ENCODE measurements around the gene RAD51B.

The RAD51B gene

DNA sequence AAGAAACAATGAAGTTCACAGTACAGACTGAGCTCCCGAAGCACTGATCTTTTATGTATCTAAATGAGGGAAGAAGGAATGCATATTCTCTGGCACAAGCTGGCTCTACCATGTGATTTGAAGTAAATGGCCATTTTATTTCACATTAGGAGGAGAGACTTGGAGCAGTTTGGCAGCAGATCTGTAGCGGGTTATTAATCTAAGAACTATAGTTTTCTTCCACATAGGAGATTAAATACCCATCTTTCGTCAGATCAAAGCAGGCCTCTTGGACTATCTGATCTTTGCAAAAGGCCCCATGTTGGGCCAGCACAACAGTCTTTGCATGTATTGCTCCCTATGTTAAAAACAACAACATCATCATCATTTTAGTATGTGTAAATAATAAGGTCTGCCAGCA lies 495.5 kb downstream of the RAD51B start:
- no peak for DNase-seq

DNA sequence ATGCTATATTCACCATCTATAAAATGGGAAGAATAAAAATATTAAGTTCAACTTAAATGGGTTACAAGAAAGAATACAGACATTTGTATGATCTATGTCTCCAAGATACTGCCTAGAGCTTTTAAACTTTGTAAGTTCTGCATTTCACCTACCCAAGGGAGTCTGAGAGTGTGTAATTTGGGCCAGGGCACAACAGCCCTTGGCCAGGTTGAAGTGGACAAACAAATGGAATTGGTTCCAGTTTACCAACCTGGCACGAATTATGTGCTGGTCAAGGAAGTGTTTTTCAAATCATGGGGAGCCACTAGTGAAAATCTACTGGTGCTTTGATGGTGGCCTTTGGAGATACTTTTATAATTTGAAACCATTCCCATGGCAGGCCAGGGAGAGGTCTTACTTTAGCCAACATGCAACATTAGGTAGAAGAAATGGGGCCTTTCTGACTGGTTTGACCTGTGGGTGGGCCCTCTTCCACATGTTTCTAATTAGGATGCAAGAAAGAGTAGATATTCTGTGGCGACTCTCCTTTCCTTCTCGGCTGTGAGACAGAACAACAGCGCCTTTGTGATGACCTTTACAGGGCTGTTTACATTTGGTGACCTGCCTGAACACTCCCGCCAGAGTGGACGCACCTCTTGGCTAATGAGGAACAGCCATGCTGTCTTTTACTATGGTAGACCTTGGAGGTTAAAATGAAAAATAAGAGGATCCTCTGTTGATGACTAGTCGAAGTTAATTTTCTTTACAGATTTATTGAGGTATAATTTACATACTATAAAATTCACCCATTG lies 496.7 kb downstream of the RAD51B start:
- no peak for DNase-seq

DNA sequence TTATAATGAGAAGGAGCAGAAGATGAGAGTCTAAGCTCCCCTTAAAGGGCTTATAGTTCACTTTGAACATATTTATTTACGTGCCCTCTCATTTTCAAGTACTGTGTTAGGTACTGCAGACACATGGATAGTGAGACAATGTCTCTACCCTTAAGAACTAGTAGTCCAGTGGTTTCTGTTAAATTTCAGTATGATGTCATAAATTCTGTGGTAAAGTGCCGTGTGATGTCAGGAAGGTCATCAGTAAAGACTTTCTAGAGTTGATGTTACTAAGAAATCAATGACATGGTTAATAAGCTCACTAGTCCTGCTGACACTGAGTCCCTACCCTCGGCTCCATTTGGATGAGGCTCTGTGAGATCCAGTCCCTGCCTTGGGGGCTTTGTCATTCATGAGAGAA lies 497.7 kb downstream of the RAD51B start:
- no peak for DNase-seq

DNA sequence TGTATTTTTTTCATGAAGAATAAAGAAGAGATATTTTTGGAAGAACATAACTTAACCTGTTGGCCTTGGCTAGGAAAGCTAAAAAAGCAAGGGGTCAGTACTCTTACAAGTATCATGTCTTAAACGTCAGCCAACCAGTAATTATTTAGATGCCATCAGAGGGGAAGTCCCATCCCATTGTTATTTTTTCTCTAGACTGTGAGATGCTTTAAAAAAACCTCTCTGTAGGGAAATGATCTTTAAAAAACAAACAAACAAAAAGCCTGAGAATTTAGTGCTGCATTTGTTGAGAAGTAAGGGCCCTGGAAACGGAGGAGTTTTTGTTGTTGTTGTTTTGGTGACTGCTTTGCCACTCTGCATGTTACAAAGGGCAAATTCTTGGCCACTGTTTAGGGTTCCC lies 499.2 kb downstream of the RAD51B start:
- DNase-seq: no peak

DNA sequence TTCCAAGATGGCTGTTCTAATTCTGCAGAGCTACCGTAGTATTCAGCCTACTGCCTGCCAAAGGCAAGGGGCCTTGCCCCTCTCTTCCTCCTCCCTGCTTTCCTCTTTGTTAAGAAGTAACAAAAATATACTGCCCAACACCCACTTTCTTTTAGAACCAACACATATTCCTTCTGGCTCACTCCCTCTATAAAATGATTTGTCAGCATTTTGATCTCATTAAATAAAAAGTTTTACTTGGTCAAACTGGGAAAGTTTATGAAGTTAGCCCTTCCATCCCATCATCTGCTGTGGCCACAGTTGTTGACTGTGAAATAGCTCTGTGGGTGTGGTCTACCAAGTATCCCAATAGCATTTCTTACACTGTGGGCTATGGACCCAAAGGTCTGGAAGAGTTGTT lies 500.9 kb downstream of the RAD51B start:
- DNase-seq: no peak

DNA sequence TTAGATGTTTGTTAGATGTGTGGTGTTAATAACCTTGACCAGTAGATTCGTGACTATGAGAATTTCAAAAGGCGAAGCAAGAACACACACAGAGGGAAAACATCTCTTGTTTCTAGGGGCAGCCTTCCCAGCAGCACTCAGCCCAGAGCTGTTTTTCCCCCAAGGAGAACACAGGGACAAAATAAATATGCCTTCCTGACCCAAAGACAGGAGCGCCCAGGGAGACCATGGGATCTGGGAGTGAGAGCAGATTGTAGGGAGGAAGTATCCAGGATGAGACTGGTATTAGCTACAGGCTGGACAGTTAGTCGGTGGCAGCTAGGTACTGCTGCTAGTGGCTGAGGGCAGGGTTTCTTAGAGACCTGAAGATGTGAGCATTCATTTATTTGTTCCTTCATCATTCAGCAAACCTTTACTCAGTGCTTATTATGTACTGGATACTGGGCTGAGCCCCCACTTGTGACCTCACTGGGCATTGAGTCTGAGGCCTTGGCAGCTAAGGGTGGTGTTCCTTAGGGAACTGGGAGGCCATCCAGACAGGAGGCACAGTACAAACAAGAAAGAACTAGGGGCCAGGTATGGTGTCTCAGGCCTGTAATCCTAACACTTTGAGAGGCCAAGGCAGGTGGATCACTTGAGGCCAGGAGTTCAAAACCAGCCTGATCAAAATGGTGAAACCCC lies 503.5 kb downstream of the RAD51B start:
- DNase-seq: no peak

DNA sequence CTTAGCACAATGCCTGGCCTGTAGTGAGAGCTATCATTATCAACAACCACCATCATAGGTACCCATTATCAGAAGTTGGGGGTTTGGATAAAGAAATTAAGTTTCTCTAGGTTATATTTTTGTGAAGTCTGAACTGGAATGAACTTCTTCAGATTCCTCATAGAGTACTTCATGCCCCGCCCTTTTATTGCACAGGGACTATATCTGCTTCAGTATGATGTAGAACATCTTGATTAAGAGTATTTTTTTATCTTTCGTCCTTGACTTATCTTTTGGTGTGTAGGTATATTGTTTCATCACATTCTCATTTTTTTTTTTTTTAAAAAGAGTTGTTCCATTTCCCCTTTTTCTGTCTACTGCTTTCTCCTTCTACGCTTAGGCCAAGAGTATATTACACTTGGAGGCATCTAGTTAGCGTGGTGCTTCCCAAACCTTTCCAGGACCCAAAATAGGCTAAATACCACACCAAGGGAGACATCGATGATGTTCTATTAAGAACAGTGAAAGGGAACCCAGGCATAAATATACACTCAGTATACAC lies 505.8 kb downstream of the RAD51B start:
- DNase-seq: no peak

DNA sequence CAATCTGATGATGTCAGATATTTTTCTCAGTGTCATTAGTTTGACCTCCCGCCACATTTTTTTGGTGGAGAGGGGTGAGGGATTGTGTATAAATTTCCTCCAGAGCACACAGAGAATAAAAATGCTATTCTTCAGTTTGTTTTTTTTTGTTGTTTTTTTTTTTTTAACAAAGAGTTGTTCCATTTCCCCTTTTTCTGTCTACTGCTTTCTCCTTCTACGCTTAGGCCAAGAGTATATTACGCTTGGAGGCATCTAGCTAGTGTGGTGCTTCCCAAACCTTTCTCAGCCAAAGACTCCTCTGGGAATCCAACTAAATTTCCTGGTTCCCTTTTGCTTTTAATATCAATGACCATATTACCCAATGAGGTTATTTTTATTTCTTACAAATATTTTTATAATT lies 507.7 kb downstream of the RAD51B start:
- DNase-seq: no peak

DNA sequence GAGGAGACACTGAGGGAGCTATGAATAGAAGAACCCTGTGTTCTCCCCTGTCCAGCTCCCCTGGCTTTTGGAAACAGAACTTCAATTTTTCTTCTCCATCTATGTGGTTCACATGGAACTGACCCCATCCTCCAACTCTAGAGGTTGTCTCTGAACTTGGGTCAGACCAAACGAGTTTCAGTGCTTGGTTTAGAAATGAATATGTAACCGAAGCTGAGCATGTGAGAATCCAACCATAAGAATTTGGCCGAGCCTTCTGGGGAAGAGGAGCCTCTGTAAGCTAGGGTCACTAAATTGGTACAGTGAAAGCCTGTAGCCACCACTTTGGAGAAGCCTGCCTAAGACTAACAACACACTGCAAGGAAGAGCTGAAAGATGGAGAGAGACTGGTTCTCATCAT lies 508.9 kb downstream of the RAD51B start:
- DNase-seq: no peak

DNA sequence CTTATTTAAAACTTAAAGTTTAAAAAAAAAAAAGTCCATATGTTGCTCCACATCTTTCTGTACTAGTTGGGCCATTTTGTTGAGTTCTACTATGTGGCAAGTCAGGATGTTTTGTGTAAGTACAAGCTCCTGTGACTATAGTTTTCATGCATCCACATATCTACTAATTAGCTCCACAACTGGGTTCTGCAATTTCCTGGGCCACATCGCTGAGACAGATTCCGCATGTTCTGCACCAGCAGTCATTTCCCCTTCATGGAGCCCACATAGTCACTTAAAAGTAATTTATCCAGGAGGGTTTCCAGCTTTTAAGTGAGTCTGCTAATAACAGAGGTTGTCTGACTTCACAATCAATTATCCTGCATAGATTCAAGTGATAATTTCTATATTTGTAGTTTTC lies 511.8 kb downstream of the RAD51B start:
- DNase-seq: no peak

DNA sequence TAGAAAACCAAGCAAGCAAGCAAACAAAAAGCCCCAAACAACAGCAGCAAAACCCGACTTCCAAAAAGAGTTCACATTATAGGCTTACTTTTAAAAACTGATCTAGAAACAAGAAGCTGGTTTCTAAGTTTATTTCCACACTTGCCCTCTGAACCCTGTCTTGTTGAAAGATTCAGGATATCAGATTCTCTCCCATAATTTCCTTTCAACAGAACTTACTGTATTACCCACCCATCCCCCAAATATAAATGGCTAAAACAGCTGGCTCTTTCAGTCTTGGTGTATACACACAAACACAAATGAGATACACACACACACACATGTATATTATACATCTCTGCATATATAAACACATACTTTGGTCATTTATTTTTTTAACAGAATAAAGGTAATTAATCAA lies 512.4 kb downstream of the RAD51B start:
- DNase-seq: no peak

DNA sequence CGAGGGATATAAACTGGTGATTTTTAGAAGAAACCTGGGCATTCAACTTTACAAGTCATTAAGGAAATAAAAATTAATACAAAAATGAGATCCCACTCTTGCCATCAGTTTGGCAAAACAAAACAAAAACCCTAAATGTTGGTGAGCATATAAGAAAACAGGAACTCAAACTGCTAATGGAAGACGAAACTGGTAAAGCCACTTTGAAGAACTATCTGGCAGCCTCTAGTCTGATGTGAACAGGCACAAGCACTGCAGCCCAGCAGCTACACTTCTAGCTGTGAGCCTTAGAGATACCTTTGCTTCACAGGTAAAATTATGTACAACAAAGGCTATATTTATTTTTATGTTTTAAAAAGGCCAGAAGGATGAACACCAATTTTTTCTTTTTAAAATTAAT lies 513.7 kb downstream of the RAD51B start:
- DNase-seq: no peak

DNA sequence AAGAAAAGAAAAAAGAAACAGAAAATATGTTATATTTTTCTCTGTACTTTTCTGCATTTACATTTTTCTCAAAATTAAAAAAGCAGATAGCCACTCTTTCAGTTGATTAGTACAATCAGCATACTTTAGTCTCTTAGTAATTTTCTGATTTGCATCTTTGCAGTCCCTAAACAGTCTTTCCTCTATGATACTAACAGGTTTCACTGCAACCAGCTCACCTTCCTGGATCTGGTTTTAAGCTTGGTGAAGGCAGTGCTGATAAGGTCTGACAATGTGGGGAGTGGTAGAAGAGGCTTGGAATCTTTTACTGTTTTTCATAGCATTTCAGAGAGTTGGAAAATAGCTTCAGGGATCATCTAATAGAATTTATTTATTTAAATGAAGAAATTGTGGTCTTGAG lies 515.7 kb downstream of the RAD51B start:
- no peak for DNase-seq

DNA sequence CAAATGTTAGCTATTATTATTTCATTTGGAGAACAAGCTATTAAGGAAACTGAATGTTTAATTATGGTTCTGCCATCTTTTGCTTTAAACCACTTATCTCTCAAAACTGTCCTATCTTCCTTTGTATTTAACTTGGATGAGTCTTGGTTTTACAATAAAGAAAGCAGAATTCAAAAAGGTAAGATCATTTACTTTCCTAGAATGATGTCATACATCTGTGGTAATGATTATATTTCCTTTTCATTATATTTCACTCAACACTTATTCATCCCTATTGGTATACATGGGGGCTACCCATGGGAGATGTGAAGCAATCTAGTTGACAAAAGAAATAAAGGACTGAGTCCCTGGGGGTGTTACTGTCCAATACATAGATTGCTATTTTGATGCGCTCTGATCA lies 516.6 kb downstream of the RAD51B start:
- DNase-seq: no peak

DNA sequence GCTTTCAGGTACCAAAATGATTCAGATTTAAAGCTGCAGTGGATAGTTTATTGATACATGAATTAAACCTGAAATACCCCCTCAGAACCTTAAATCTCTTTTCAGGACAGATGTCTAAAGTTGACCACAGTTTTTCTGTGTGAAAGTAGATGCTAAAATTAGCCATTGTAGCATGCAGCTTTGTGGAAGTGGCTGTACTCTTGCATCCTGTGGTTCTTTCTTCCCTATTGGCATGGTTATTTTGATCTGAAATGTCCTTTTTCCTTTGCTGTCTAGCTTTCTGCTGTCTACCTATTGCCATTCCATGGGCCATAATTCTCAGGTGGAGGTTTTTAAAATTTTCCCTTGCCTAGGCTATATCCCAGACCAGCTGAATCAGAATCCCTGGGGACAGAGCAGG lies 517.7 kb downstream of the RAD51B start:
- DNase-seq: no peak

DNA sequence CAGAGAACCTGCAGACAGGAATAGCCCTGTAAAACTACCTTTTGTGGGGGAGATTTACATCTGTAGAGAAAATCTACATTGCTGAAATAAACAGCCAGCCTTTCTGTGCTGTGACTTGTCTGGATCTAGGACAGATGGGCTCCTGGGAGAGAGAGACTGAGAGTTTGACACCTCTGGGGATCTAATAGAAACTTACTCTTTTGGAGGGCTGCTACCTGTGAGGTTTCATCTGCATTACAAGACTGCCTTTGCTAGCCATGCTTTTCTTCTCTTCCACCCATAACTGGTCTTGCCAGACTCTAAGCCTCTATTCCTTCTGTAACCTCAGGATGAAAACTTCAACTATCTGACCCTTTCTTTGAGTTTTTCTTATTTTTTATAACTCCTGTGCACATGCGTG lies 520.7 kb downstream of the RAD51B start:
- no peak for DNase-seq

DNA sequence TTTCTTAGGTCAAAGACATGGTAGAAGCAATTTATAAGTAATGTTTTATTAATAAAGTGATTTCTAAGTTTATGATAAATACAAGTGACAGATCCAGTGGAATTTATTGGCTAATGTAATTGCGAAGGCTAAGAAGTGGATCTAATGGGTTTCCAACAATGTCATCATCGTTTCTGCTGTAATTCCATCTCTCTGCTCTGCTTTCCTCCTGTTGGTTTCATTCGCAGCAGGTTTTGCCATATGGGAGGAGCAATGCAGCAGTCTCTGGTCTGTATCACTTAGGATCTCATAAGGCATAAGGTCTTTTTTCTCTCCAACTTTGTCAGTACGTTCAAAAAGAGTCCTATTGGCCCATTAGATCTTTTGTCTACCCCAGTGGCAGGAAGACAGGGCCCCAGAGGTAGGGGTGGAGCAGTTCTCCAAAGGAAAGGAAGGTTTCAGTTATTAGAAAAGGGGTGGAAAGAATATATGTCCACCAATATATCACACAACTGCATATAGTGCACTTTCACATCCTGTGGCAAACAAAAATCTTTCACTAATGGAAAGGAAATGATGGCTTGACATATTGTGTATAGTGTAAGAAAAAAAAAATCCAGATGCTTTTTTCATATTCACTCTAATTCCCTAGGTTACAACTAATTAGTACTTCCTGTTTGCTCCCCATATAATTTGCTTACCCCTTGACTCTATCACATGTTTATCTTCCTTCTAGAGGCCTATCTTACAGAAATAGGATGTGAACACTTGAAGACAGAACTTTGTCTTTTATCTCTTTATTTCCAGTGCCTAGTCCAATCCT lies 522.0 kb downstream of the RAD51B start:
- DNase-seq: no peak

DNA sequence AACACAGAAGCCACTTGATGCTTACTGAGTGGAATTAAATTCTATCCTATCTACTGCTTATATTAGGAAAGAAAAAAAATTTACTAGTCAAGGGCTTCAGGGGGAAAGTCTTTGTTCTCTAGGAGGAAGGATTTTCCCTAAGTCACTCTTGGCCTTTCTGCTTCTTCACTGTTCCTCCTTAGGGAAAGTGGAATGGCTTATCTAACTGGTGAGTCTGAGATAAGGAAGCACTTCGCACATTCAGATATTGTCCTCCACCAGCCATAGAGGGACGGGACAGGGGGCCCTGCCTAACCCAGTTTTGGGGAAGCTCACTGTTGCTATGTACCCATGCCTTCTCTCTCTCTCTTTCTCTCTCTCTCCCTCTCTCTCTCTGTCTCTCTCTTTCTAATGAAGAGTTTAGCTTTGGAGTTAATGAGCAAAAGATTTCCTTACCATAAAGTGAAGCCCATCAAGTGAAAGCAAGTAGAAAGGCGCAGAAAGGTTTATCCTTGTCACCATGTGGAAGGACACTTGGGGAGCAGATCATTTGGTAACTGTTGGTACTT lies 522.7 kb downstream of the RAD51B start:
- no peak for DNase-seq

DNA sequence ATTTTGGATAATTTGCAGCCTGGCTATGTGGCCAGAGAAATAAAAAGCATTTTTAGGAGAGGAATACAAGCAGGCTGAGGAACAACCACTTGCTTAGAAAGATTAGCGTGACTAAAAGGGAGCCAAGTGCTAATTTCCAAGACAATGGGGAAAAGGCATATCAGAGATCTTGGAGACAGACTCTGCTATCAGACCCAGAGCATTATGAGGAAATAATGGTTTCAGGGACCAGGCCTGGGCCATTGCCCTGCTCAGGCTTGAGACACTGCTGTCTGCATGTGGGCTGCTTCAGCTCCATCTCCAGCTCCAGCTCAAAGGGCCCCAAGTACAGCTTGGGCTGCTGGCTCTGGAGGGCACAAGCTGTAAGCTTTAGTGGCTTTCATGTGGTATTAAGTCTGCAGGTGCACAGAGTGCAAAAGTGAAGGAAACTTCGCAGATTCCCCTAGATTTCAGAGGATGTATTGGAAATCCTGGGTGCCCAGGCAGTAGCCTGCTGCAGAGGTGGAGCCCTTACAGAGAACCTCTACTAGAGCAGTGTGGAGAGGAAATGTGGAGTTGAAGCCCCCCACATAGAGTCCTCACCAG lies 524.0 kb downstream of the RAD51B start:
- DNase-seq: no peak

DNA sequence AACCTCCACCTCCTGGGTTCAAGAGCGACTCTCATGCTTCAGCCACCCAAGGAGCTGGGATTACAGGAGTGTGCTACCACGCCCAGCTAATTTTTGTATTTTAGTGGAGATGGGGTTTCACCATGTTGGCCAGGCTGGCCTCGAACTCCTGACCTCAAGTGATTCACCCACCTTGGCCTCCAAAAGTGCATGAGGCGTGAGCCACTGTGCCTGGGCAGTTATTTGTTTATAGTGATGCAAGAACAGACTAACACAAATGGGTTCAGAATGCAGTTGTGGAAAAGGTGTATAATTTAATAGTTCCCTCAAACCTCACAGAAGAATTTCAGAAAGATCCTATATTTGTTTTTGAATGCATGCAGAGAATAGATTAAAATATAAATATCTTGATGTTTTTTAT lies 526.2 kb downstream of the RAD51B start:
- DNase-seq: no peak

DNA sequence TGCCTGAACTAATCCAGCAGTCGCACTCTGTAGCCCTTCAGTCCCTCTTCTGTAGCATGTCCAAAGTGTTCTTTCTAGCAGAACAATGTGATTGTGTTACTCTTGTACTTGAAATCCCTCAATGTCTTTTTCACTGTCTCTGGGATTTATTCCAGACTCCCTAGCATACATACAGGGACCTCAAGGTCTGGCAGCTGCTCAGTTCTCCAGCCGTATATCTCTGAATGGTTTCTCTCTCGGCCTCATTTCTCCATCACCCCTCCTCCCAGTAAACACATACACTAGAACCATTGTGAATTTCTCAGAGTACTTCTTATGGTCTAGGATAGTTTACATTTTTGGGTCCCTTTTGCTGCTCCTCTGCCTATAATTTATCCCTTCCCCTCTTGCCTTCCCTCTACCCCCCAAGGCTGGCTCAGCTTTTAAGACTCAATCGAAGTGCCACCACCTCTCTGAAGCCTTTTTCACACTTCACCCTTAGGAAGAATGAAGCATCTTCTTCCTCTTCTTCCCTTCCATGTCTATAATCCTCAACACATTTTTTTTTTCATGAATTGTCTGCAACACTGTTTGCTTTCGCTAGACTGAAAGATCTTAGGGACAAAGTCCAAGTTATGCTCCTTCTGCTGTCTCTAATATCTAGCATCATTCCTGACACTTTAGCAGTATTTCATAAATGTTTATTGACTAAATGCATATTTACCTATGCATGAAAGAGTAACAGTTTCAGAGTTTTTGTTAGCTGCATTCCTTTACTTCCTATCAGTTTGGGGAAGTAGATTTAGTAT lies 527.2 kb downstream of the RAD51B start:
- DNase-seq: no peak

Data from NCI-H526 treated with DMSO at 0.1 percent for 48 hours (cell line).